ENCODE measurements around the gene LGALS14. TPM values are rescaled to one million over a fixed set of nuclear protein-coding genes. Genes with fewer than 3 reads are reported as not detected.

Gene LGALS14
- total and polyA plus RNA-seq, 10 donors, result not detected

- H3K27ac ChIP-seq, result no peak overlapping the region
- no peak for DNase-seq
- 34 to 44% (median 41%) methylated on average over 3 of the region's 3 CpGs for WGBS, 5 donors
- TF ChIP-seq, protein P1, sequence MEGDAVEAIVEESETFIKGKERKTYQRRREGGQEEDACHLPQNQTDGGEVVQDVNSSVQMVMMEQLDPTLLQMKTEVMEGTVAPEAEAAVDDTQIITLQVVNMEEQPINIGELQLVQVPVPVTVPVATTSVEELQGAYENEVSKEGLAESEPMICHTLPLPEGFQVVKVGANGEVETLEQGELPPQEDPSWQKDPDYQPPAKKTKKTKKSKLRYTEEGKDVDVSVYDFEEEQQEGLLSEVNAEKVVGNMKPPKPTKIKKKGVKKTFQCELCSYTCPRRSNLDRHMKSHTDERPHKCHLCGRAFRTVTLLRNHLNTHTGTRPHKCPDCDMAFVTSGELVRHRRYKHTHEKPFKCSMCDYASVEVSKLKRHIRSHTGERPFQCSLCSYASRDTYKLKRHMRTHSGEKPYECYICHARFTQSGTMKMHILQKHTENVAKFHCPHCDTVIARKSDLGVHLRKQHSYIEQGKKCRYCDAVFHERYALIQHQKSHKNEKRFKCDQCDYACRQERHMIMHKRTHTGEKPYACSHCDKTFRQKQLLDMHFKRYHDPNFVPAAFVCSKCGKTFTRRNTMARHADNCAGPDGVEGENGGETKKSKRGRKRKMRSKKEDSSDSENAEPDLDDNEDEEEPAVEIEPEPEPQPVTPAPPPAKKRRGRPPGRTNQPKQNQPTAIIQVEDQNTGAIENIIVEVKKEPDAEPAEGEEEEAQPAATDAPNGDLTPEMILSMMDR (IDR thresholded peaks at IDR 0.05 in 8 of 11, conservative IDR thresholded peaks at IDR 0.05 in 3 of 11), result no peak
- TF ChIP-seq POLR2AphosphoS5 (IDR thresholded peaks at IDR 0.05) (no peak), POLR2A (IDR thresholded peaks at IDR 0.05) (no peak)
- peaks cover 0 to 30% (median 6%) of the 10 kb centered on the region in 6 donors for H3K4me1 ChIP-seq
- no peaks in the 10 kb centered on the region for H3K36me3 ChIP-seq
- no peak overlapping the region for H3K4me3 ChIP-seq
- intact Hi-C loops (cut with DNase I; ENCODE audit: low total_unique reads), result no loop called here
- H3K27me3 ChIP-seq (replicated peaks in 1 of 7), result peaks cover 0 to 16% (median 0%) of the 10 kb centered on the region in 7 donors
- peaks cover 0 to 4% (median 0%) of the 10 kb centered on the region in 8 donors for H3K9me3 ChIP-seq
These were observed 28.3 kb upstream of the LGALS14 start for GRCh38 chr19:39676004-39676403.

GRCh38 chr19:39677961-39678889 is 26.1 kb upstream of the LGALS14 start:
- DNase-seq, result no peak
- peaks cover 0 to 18% (median 0%) of the 10 kb centered on the region in 7 donors for H3K27me3 ChIP-seq (replicated peaks in 1 of 7)
- no peak for TF ChIP-seq POLR2A (IDR thresholded peaks at IDR 0.05)
- TF ChIP-seq, protein P1 (IDR thresholded peaks at IDR 0.05 in 8 of 11, conservative IDR thresholded peaks at IDR 0.05 in 3 of 11), result no peak
- no peak for TF ChIP-seq POLR2AphosphoS5 (IDR thresholded peaks at IDR 0.05)
- no peak overlapping the region for H3K4me3 ChIP-seq
- no peaks in the 10 kb centered on the region for H3K9me3 ChIP-seq
- H3K27ac ChIP-seq, result peak overlapping the region in 5 of 8 donors; percentile 9 to 54 (median 34)
- intact Hi-C loops (cut with DNase I; ENCODE audit: low total_unique reads), result no loop called here
- no peaks in the 10 kb centered on the region for H3K36me3 ChIP-seq
- 65 to 78% (median 72%) methylated on average over 10 of the region's 10 CpGs for WGBS, 5 donors
- peaks cover 0 to 21% (median 5%) of the 10 kb centered on the region in 6 donors for H3K4me1 ChIP-seq

DNA sequence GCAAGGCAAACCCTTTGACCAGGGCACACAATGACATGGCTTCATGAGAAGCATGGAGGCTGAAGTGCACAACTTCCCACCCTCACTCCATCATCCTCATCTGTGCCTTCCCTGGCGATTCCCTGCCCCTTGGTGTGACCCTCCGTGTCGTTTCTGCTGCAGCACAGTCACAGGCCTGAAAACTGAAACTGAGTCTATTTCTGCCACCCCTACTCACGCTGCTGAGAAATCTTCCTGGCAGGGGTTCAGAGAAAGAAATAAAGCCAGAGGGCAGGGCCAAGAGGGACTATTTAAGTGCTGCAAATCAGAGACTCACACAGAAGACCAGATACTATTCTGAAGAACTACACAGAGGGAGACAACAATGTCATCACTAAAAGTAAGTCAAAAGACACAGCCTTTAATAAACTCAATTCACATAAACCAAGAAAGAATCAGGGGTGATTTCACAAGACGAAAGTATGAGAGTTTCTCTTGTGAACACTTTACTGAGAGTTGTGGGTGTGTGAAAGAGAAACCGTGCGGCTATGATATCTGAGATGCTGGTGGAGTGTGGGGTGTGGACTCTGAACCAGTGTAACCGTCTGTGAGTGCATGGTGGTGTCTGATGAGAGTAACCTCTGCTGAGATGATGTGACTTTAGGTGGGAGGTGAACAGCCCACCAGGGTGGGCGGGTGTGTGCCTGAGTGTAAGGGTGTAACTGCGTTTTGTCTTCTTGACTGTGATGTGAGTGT is 25.1 kb upstream of the LGALS14 start:
- Histone ChIP-seq H3K9me3 (no peaks in the 10 kb centered on the region), H3K4me1 (peaks cover 0 to 21% (median 5%) of the 10 kb centered on the region in 6 donors), H3K4me3 (no peak overlapping the region), H3K27ac (peak overlapping the region in 5 of 8 donors; percentile 9 to 54 (median 34)), H3K27me3 (replicated peaks in 1 of 7) (peaks cover 0 to 18% (median 0%) of the 10 kb centered on the region in 7 donors), H3K36me3 (no peaks in the 10 kb centered on the region)
- intact Hi-C loops (cut with DNase I; ENCODE audit: low total_unique reads), result no loop called here
- no peak for DNase-seq
- TF ChIP-seq POLR2AphosphoS5 (IDR thresholded peaks at IDR 0.05), result no peak
- 49 to 70% (median 54%) methylated on average over 10 of the region's 10 CpGs for WGBS, 5 donors

DNA sequence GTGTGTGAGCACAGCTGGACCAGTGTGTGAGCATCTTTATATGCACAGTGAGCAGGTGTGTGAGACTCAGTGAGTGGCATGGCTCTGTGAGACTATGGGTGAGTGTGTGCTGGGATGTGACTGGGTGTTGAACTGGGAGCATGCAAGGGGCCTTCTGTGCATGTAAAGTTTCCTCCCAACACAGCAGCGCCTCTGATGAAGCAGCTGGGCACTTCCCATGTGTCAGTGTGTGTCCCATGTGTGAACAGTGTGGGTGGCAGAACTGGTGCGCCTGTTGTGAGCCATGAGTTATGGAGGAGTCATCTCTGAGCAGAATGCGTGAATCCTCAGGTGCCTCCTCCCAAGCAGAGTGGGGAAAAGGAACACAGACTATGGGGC is 24.5 kb upstream of the LGALS14 start:
- TF ChIP-seq POLR2A (IDR thresholded peaks at IDR 0.05) (no peak), POLR2AphosphoS5 (IDR thresholded peaks at IDR 0.05) (no peak)
- TF ChIP-seq, protein P1 (IDR thresholded peaks at IDR 0.05 in 8 of 11, conservative IDR thresholded peaks at IDR 0.05 in 3 of 11), result no peak
- H3K27me3 ChIP-seq (replicated peaks in 1 of 7), result peaks cover 0 to 18% (median 0%) of the 10 kb centered on the region in 7 donors
- WGBS, 5 donors, result 73 to 85% (median 82%) methylated on average over 3 of the region's 3 CpGs
- peaks cover 0 to 21% (median 5%) of the 10 kb centered on the region in 6 donors for H3K4me1 ChIP-seq
- H3K36me3 ChIP-seq, result no peaks in the 10 kb centered on the region
- no peak overlapping the region for H3K4me3 ChIP-seq
- DNase-seq, result no peak
- H3K9me3 ChIP-seq, result no peaks in the 10 kb centered on the region
- intact Hi-C loops (cut with DNase I; ENCODE audit: low total_unique reads), result no loop called here
- peak overlapping the region in 4 of 8 donors; percentile 9 to 54 (median 40) for H3K27ac ChIP-seq

Data from spleen (tissue), 11 donors.